ENCODE data around the gene SHOC2. TPM values are rescaled to one million over a fixed set of nuclear protein-coding genes. Genes with fewer than 3 reads are reported as not detected.
A peak's percentile ranks its signal among the peaks of the same experiment; 100 is the strongest.

SHOC2 gene
- total RNA-seq, 2 experiments from 2014 or later: 34.2 to 35.4 TPM

DNA sequence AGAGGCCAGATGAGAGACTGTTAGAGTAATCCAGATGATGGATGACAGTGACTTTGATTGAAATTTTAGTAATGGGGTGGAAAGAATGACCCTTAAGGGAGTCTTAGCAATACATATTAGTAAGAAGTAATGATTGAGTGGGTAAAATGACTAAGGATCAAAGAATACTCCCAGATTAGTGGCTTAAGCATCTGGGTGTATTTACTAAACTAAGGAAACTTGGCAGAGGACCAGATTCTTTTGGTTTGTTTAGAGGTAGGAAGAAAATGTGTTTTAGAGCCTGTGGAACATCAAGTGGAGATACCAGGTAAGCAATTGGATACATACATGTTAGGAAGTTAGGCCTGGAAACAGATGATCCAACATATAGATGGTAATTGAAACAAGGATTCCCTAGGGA is 98.6 kb downstream of the SHOC2 start:
- DNase-seq: no peak
- Mint-ChIP-seq H3K4me1 (ENCODE audit: low read depth) (peaks cover 9% of the 10 kb centered on the region), H3K27ac (no peak overlapping the region), H3K36me3 (ENCODE audit: low read depth) (peaks cover 45% of the 10 kb centered on the region), H3K27me3 (no peaks in the 10 kb centered on the region), H3K9me3 (peaks cover 5% of the 10 kb centered on the region), H3K4me3 (no peak overlapping the region)
- ATAC-seq: no peak
- TF ChIP-seq, protein P1, sequence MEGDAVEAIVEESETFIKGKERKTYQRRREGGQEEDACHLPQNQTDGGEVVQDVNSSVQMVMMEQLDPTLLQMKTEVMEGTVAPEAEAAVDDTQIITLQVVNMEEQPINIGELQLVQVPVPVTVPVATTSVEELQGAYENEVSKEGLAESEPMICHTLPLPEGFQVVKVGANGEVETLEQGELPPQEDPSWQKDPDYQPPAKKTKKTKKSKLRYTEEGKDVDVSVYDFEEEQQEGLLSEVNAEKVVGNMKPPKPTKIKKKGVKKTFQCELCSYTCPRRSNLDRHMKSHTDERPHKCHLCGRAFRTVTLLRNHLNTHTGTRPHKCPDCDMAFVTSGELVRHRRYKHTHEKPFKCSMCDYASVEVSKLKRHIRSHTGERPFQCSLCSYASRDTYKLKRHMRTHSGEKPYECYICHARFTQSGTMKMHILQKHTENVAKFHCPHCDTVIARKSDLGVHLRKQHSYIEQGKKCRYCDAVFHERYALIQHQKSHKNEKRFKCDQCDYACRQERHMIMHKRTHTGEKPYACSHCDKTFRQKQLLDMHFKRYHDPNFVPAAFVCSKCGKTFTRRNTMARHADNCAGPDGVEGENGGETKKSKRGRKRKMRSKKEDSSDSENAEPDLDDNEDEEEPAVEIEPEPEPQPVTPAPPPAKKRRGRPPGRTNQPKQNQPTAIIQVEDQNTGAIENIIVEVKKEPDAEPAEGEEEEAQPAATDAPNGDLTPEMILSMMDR (IDR thresholded peaks at IDR 0.05): no peak
- CTCF ChIA-PET: interaction anchor here (0.6 to 1.0 kb wide), 2 partner anchors 13 to 59 kb away, joined by 3 to 4 read pairs; partner anchors contain the start of gene ADRA2A
- POLR2A ChIA-PET: no interaction called here
- intact Hi-C loops (cut with micrococcal nuclease): no loop called here

DNA sequence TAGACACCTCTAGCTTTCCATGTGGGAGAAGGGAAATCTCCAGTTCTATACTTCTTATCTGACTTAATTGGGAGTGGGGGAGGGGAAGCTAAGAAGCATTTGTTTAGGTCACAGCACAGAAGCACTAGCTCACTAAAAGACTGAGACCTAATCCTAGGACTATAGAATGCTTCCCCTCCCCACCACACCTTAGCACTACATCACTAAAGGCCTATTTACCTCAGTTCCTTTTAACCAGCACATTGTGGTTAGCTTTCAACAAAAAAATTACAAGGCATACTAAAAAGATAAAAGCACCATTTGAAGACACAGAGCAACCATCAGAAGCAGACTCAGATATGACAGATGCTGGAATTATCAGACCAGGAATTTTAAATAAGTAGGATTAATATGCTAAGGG is 103.7 kb downstream of the SHOC2 start:
- H3K4me3 Mint-ChIP-seq: no peak overlapping the region
- intact Hi-C loops (cut with micrococcal nuclease): no loop called here
- peaks cover 4% of the 10 kb centered on the region for H3K4me1 Mint-ChIP-seq (ENCODE audit: low read depth)
- ATAC-seq (no peak), DNase-seq (no peak)
- H3K27ac Mint-ChIP-seq: no peak overlapping the region
- TF ChIP-seq, protein P1 (IDR thresholded peaks at IDR 0.05): no peak
- ChIA-PET POLR2A (no interaction called here), CTCF (interaction anchor here (1.0 to 1.6 kb wide), 2 partner anchors 21 to 412 kb away, joined by 3 read pairs; no protein-coding TSS in a partner anchor)
- no peaks in the 10 kb centered on the region for H3K27me3 Mint-ChIP-seq
- peaks cover 38% of the 10 kb centered on the region for H3K36me3 Mint-ChIP-seq (ENCODE audit: low read depth)
- peaks cover 20% of the 10 kb centered on the region for H3K9me3 Mint-ChIP-seq

DNA sequence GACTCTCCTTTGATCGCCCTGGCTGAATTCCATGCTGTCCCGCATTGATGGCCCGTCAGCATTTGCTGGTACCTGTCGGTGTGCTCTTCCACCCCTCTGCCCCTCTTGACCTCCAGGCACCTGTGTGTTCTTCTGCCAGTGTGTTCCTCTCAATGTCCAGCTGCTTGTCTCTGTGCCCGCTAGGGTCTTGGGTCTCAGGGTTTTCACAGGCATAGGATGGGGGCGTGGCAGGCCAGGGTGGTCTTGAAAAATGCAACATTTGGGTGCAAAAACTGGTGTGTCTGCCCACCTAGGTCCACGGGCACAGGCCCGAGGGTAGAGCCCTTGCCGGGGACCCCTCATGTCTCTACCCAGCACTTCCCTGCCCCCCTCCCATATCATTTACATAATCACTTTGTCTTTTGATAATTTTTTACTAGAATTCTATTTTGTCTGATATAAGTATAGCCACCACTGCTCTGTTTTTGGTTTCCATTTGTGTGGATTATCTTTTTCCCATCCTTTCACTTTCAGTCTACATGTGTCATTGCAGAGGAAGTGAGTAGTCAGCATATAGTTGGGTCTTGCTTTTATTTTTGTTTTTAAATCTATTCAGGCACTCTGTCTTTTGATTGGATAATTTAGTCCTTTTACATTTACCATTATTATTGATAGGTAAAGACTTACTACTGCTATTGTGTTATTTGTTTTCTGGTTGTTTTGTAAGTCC is 110.8 kb downstream of the SHOC2 start:
- ATAC-seq: peak; percentile 90
- Mint-ChIP-seq H3K27me3 (no peaks in the 10 kb centered on the region), H3K27ac (no peak overlapping the region), H3K4me1 (ENCODE audit: low read depth) (peaks cover 8% of the 10 kb centered on the region), H3K36me3 (ENCODE audit: low read depth) (peaks cover 34% of the 10 kb centered on the region), H3K4me3 (no peak overlapping the region), H3K9me3 (peaks cover 25% of the 10 kb centered on the region)
- no peak for DNase-seq
- intact Hi-C loops (cut with micrococcal nuclease): no loop called here
- TF ChIP-seq, protein P1 (IDR thresholded peaks at IDR 0.05): no peak
- CTCF ChIA-PET: no interaction called here
- POLR2A ChIA-PET: no interaction called here

DNA sequence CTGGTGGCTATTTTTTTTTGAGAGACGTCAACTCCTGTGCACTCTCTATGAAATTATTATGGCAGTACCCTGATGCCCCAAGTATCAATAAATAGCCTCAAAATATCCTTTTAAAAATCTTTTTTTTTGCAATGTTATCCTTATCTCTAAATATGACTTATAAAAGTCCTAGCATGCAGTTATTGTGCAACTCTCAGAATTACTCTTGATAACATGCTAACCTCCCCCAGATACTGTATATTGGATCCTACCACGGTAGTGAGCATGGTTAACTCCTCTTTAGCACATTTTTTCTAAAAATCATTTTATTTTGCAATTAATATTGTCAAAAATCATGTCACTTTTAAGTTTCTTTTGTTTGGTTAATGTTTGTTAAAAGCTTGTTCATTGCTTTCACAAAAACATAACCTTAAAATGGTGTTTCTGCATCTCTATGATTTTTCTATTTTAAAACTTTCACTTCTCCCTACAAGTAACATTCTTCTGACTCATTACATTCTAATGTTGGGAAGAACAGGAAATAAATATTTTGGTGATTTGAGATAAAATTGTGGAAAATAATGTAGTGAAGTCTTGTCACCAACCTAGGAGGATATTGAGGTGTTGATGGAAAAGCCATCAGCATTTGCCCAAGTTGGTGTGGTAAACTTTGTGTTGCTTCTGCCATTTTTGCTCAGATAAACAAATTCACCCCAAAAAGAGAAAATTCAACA is 115.3 kb downstream of the SHOC2 start:
- no peak overlapping the region for H3K27ac Mint-ChIP-seq
- H3K4me3 Mint-ChIP-seq: no peak overlapping the region
- peaks cover 8% of the 10 kb centered on the region for H3K4me1 Mint-ChIP-seq (ENCODE audit: low read depth)
- peaks cover 27% of the 10 kb centered on the region for H3K9me3 Mint-ChIP-seq
- intact Hi-C loops (cut with micrococcal nuclease): no loop called here
- TF ChIP-seq, protein P1 (IDR thresholded peaks at IDR 0.05): no peak
- peaks cover 27% of the 10 kb centered on the region for H3K36me3 Mint-ChIP-seq (ENCODE audit: low read depth)
- DNase-seq: no peak
- H3K27me3 Mint-ChIP-seq: peaks cover 2% of the 10 kb centered on the region
- ChIA-PET POLR2A (no interaction called here), CTCF (no interaction called here)
- ATAC-seq: no peak

DNA sequence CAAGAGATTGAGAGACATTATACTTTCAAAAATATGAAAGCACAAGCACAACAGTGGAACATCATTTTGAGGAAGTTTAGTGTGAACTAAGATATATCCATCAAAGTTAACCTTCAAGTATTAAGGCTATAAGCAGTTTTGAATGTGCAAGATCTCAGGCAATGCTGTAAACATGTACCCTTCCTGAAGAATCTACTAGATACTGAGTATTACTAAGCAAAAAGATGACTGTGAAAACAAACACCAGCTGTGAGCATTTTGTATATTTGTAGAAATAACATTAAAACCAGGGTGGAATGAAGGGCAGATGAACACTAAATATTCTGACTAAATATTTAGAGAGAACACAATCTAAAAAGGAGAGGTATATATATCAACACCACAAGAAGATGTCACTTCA is 116.1 kb downstream of the SHOC2 start:
- CTCF ChIA-PET: no interaction called here
- intact Hi-C loops (cut with micrococcal nuclease): no loop called here
- Mint-ChIP-seq H3K36me3 (ENCODE audit: low read depth) (peaks cover 25% of the 10 kb centered on the region), H3K4me3 (no peak overlapping the region), H3K27me3 (peaks cover 2% of the 10 kb centered on the region), H3K27ac (no peak overlapping the region), H3K4me1 (ENCODE audit: low read depth) (peaks cover 2% of the 10 kb centered on the region), H3K9me3 (peaks cover 28% of the 10 kb centered on the region)
- TF ChIP-seq, protein P1 (IDR thresholded peaks at IDR 0.05): no peak
- POLR2A ChIA-PET: no interaction called here
- DNase-seq: no peak
- ATAC-seq: no peak
